Smooth muscle cell (in vitro differentiated cells): ENCODE results near the gene WWOX. TPM values are rescaled to one million over a fixed set of nuclear protein-coding genes. Genes with fewer than 3 reads are reported as not detected.

Experiments used
- DNase-seq: peaks from one replicate; lab custom pipeline; 2025; ENCODE audit not compliant: unreplicated experiment; lab: John Stamatoyannopoulos, UW
- H2AFZ ChIP-seq: fragments of 200-600 bp; sonication (generic); 2 replicates; pipeline ENCODE4 v1.6.0; 2016; ENCODE audit warnings: antibody characterized with exemption, low read depth, mild to moderate bottlenecking
- H3F3A ChIP-seq: fragments of 200-600 bp; sonication (generic); 2 replicates; pipeline ENCODE4 v1.6.0; 2017; ENCODE audit warnings: antibody characterized with exemption, low read depth
- H3K27ac ChIP-seq: fragments of 200-600 bp; sonication (generic); 2 replicates; pipeline ENCODE4 v1.5.1; 2016; ENCODE audit warnings: low read depth, mild to moderate bottlenecking
- H3K27me3 ChIP-seq: fragments of 200-600 bp; sonication (generic); 2 replicates; pipeline ENCODE4 v1.6.1; 2016; ENCODE audit warnings: low read depth, mild to moderate bottlenecking
- H3K36me3 ChIP-seq: fragments of 200-600 bp; sonication (generic); 2 replicates; pipeline ENCODE4 v1.5.1; 2016; ENCODE audit warnings: low read depth
- H3K4me1 ChIP-seq: fragments of 200-600 bp; sonication (generic); 2 replicates; pipeline ENCODE4 v1.5.1; 2016; ENCODE audit warnings: low read depth
- H3K4me2 ChIP-seq: fragments of 200-600 bp; sonication (generic); 2 replicates; pipeline ENCODE4 v1.6.0; 2016; ENCODE audit warnings: mild to moderate bottlenecking
- H3K4me3 ChIP-seq: fragments of 200-600 bp; sonication (generic); 2 replicates; pipeline ENCODE4 v1.5.1; 2016; ENCODE audit warnings: mild to moderate bottlenecking
- H3K79me2 ChIP-seq: fragments of 200-600 bp; sonication (generic); 2 replicates; pipeline ENCODE4 v1.6.0; 2016; ENCODE audit warnings: low read depth, mild to moderate bottlenecking
- H3K9ac ChIP-seq: fragments of 200-600 bp; sonication (generic); 2 replicates; pipeline ENCODE4 v1.6.0; 2016; ENCODE audit warnings: low read depth
- H3K9me3 ChIP-seq: fragments of 200-600 bp; sonication (generic); replicated peaks from 2 replicates; pipeline ENCODE4 v1.5.1; 2016; ENCODE audit warnings: low read depth
- H4K20me1 ChIP-seq: fragments of 200-600 bp; sonication (generic); 2 replicates; pipeline ENCODE4 v1.6.0; 2016; ENCODE audit warnings: low read depth
- CTCF ChIP-seq: fragments of 200-600 bp; sonication (generic); IDR thresholded peaks from 2 replicates; pipeline ENCODE4 v1.5.1; 2017; ENCODE audit warnings: borderline replicate concordance, mild to moderate bottlenecking, antibody characterized with exemption; ENCODE audit not compliant: insufficient read depth, poor library complexity, severe bottlenecking
- WGBS: methylation state at CpG from one replicate; pipeline ENCODE4 v1.1.7; 2016; ENCODE audit warnings: low lambda C conversion rate; 5-methylcytosine and 5-hydroxymethylcytosine counted together
- polyA plus RNA-seq: library from polyadenylated mRNA; unstranded; fragments of >200 nt; fragmentation: Nextera tagmentation; extraction: Ambion mirVana; gene quantifications from 2 replicates; pipeline ENCODE4 v1.2.1, GENCODE V29; 2016
- total RNA-seq: library from RNA; depleted of rRNA; stranded (reverse); fragments of >200 nt; gene quantifications from 2 replicates; pipeline ENCODE4 v1.2.3, GENCODE V29; 2014

Gene WWOX
- total and polyA plus RNA-seq, 2 experiments from 2014 or later: 7.5 to 14.0 TPM

GRCh38 chr16:78291604-78292003 lies 192.2 kb downstream of the WWOX start:
- no peaks in the 10 kb centered on the region for H3F3A ChIP-seq
- no peak overlapping the region for H2AFZ ChIP-seq
- H3K4me1 ChIP-seq: peaks cover 24% of the 10 kb centered on the region
- no peaks in the 10 kb centered on the region for H3K27me3 ChIP-seq
- H3K4me2 ChIP-seq: no peak overlapping the region
- no peaks in the 10 kb centered on the region for H3K36me3 ChIP-seq
- H3K9me3 ChIP-seq: no peaks in the 10 kb centered on the region
- no peak overlapping the region for H3K4me3 ChIP-seq
- no peak for DNase-seq
- no peaks in the 10 kb centered on the region for H4K20me1 ChIP-seq
- 90% methylated on average over 5 of the region's 5 CpGs for WGBS
- no peak for TF ChIP-seq CTCF
- H3K79me2 ChIP-seq: no peaks in the 10 kb centered on the region
- H3K9ac ChIP-seq: no peak overlapping the region
- H3K27ac ChIP-seq: no peak overlapping the region

- Histone ChIP-seq H3K27me3 (no peaks in the 10 kb centered on the region), H3K27ac (no peak overlapping the region), H3K4me2 (no peak overlapping the region), H3K4me1 (peaks cover 24% of the 10 kb centered on the region), H3K9me3 (no peaks in the 10 kb centered on the region), H3K4me3 (no peak overlapping the region), H3F3A (no peaks in the 10 kb centered on the region), H3K9ac (no peak overlapping the region), H4K20me1 (no peaks in the 10 kb centered on the region), H3K36me3 (no peaks in the 10 kb centered on the region), H2AFZ (no peak overlapping the region), H3K79me2 (no peaks in the 10 kb centered on the region)
- no peak for DNase-seq
- TF ChIP-seq CTCF: no peak
- WGBS: 90% methylated on average over 4 of the region's 4 CpGs
Observed at GRCh38 chr16:78292086-78292843, 192.8 kb downstream of the WWOX start.

- Histone ChIP-seq H3K9me3 (no peaks in the 10 kb centered on the region), H3K9ac (no peak overlapping the region), H3K4me2 (no peak overlapping the region), H3K4me3 (no peak overlapping the region), H2AFZ (no peak overlapping the region), H4K20me1 (no peaks in the 10 kb centered on the region), H3K4me1 (peaks cover 20% of the 10 kb centered on the region), H3F3A (no peaks in the 10 kb centered on the region), H3K79me2 (no peaks in the 10 kb centered on the region), H3K36me3 (no peaks in the 10 kb centered on the region), H3K27ac (no peak overlapping the region), H3K27me3 (no peaks in the 10 kb centered on the region)
- no peak for TF ChIP-seq CTCF
- WGBS: 85% methylated on average over 1 of the region's 1 CpG
- no peak for DNase-seq
Observed at GRCh38 chr16:78292844-78293380, 193.5 kb downstream of the WWOX start.
